Measurements from ENCODE around the gene NR6A1. TPM values are rescaled to one million over a fixed set of nuclear protein-coding genes. Genes with fewer than 3 reads are reported as not detected.

The NR6A1 gene
- total RNA-seq, 2 donors from 2014 or later = 4.8 to 4.9 TPM

GRCh38 chr9:124756011-124756410 lies 15.1 kb downstream of the NR6A1 start:
- no peaks in the 10 kb centered on the region for H3K36me3 ChIP-seq
- no peak overlapping the region for H3K9ac ChIP-seq (ENCODE audit: low read depth in 2 of 2, low read length in 2 of 2)
- H3K27ac ChIP-seq = no peak overlapping the region
- intact Hi-C loops (cut with DNase I) = no loop called here
- no peaks in the 10 kb centered on the region for H3K9me3 ChIP-seq
- H3K4me3 ChIP-seq = no peak overlapping the region
- no peaks in the 10 kb centered on the region for H3K4me1 ChIP-seq
- no peaks in the 10 kb centered on the region for H3K27me3 ChIP-seq
- DNase-seq = no peak
- no peak for TF ChIP-seq CTCF (IDR thresholded peaks at IDR 0.05)

GRCh38 chr9:124755061-124755460 lies 16.1 kb downstream of the NR6A1 start:
- no peak for DNase-seq
- no peaks in the 10 kb centered on the region for H3K27me3 ChIP-seq
- H3K9ac ChIP-seq (ENCODE audit: low read depth in 2 of 2, low read length in 2 of 2) = no peak overlapping the region
- TF ChIP-seq CTCF (IDR thresholded peaks at IDR 0.05) = no peak
- H3K9me3 ChIP-seq = no peaks in the 10 kb centered on the region
- H3K4me1 ChIP-seq = no peaks in the 10 kb centered on the region
- no peak overlapping the region for H3K27ac ChIP-seq
- H3K36me3 ChIP-seq = no peaks in the 10 kb centered on the region
- intact Hi-C loops (cut with DNase I) = no loop called here
- H3K4me3 ChIP-seq = no peak overlapping the region

GRCh38 chr9:124754289-124754688 lies 16.8 kb downstream of the NR6A1 start:
- H3K4me3 ChIP-seq = no peak overlapping the region
- H3K27ac ChIP-seq = no peak overlapping the region
- no peak overlapping the region for H3K9ac ChIP-seq (ENCODE audit: low read depth in 2 of 2, low read length in 2 of 2)
- H3K9me3 ChIP-seq = no peaks in the 10 kb centered on the region
- no peak for DNase-seq
- peak; percentile 36 for TF ChIP-seq CTCF (IDR thresholded peaks at IDR 0.05)
- intact Hi-C loops (cut with DNase I) = no loop called here
- H3K27me3 ChIP-seq = no peaks in the 10 kb centered on the region
- H3K36me3 ChIP-seq = no peaks in the 10 kb centered on the region
- no peaks in the 10 kb centered on the region for H3K4me1 ChIP-seq

GRCh38 chr9:124752967-124753366 lies 18.1 kb downstream of the NR6A1 start:
- no peak for TF ChIP-seq CTCF (IDR thresholded peaks at IDR 0.05)
- Histone ChIP-seq H3K27me3 (no peaks in the 10 kb centered on the region), H3K4me1 (no peaks in the 10 kb centered on the region), H3K36me3 (no peaks in the 10 kb centered on the region), H3K4me3 (no peak overlapping the region), H3K9me3 (no peaks in the 10 kb centered on the region), H3K27ac (no peak overlapping the region), H3K9ac (ENCODE audit: low read depth in 2 of 2, low read length in 2 of 2) (no peak overlapping the region)
- no peak for DNase-seq
- intact Hi-C loops (cut with DNase I) = no loop called here

- no peak for TF ChIP-seq CTCF (IDR thresholded peaks at IDR 0.05)
- H3K9me3 ChIP-seq = no peaks in the 10 kb centered on the region
- no peak for DNase-seq
- intact Hi-C loops (cut with DNase I) = no loop called here
- H3K4me1 ChIP-seq = no peaks in the 10 kb centered on the region
- H3K36me3 ChIP-seq = no peaks in the 10 kb centered on the region
- H3K9ac ChIP-seq (ENCODE audit: low read depth in 2 of 2, low read length in 2 of 2) = no peak overlapping the region
- no peak overlapping the region for H3K27ac ChIP-seq
- H3K4me3 ChIP-seq = no peak overlapping the region
- H3K27me3 ChIP-seq = no peaks in the 10 kb centered on the region
Observed at GRCh38 chr9:124749781-124750180, 21.3 kb downstream of the NR6A1 start.

- no peak for DNase-seq
- H3K9ac ChIP-seq (ENCODE audit: low read depth in 2 of 2, low read length in 2 of 2) = no peak overlapping the region
- no peak for TF ChIP-seq CTCF (IDR thresholded peaks at IDR 0.05)
- H3K27me3 ChIP-seq = no peaks in the 10 kb centered on the region
- intact Hi-C loops (cut with DNase I) = no loop called here
- no peaks in the 10 kb centered on the region for H3K9me3 ChIP-seq
- H3K4me3 ChIP-seq = no peak overlapping the region
- no peak overlapping the region for H3K27ac ChIP-seq
- H3K36me3 ChIP-seq = no peaks in the 10 kb centered on the region
- no peaks in the 10 kb centered on the region for H3K4me1 ChIP-seq
Observed at GRCh38 chr9:124749284-124749683, 21.8 kb downstream of the NR6A1 start.

All from colonic mucosa (tissue), 4 donors.